Sigmoid colon (tissue), 7 donors: ENCODE results near the gene GSN. TPM values are rescaled to one million over a fixed set of nuclear protein-coding genes. Genes with fewer than 3 reads are reported as not detected.

Experiments
- DNase-seq: peaks from one replicate; pipeline ENCODE4 v3.0.0-alpha.2; 2019
- H3K27ac ChIP-seq, 4 donors: fragments of 200-600 bp; sonication (generic); one replicate each; pipeline ENCODE4 v1.5.1; 2016 to 2019; ENCODE audit warnings: mild to moderate bottlenecking in 1 of 4
- H3K27me3 ChIP-seq, 3 donors: fragments of 200-600 bp; sonication (generic); one replicate each; pipeline ENCODE4 v1.5.1; 2019; ENCODE audit warnings: mild to moderate bottlenecking in 1 of 3
- H3K36me3 ChIP-seq, 4 donors: fragments of 200-600 bp; sonication (generic); one replicate each; pipeline ENCODE4 v1.5.1; 2016 to 2019
- H3K4me1 ChIP-seq, 4 donors: fragments of 200-600 bp; sonication (generic); one replicate each; pipeline ENCODE4 v1.5.1; 2017 to 2019
- H3K4me3 ChIP-seq, 4 donors: fragments of 200-600 bp; sonication (generic); one replicate each; pipeline ENCODE4 v1.5.1; 2017 to 2019; ENCODE audit warnings: mild to moderate bottlenecking in 2 of 4, moderate library complexity in 1 of 4
- H3K9me3 ChIP-seq, 4 donors: fragments of 200-600 bp in 3 of 4; sonication (generic) in 3 of 4; one replicate each; pipeline versions ENCODE4 v1.5.1 to v1.6.1; 2013 to 2019
- EP300 ChIP-seq, 4 donors: sonication (generic); formaldehyde crosslinking; IDR thresholded peaks; one replicate each; pipeline ENCODE4 v1.6.1; 2017; ENCODE audit warnings: antibody characterized with exemption in 4 of 4
- POLR2A ChIP-seq, 2 donors: fragments of 450-650 bp; IDR thresholded peaks; one replicate each; pipeline ENCODE4 v1.6.1; 2016; ENCODE audit warnings: antibody characterized with exemption in 2 of 2, mild to moderate bottlenecking in 2 of 2, moderate library complexity in 2 of 2
- POLR2AphosphoS5 ChIP-seq, 4 donors: sonication (generic); formaldehyde crosslinking; IDR thresholded peaks; one replicate each; pipeline ENCODE4 v1.6.1; 2017; ENCODE audit warnings: antibody characterized with exemption in 4 of 4
- WGBS, 2 donors: extraction: QIAGEN DNeasy Blood & Tissue Kit; methylation state at CpG; one replicate each; pipeline ENCODE4 v1.1.7; 2013; 5-methylcytosine and 5-hydroxymethylcytosine counted together
- intact Hi-C: fragments of 100-400 bp; cut with DNase I; formaldehyde crosslinking; loops from one replicate; pipeline ENCODE4 v1.15.1; 2023
- polyA plus RNA-seq, 3 donors: library from polyadenylated mRNA; stranded (reverse); fragments of 200-250 nt; gene quantifications; one replicate each; pipeline ENCODE4 v1.2.3, GENCODE V29; 2013
- total RNA-seq, 4 donors: library from RNA; depleted of rRNA; stranded (reverse); fragments of >200 nt; gene quantifications; one replicate each; pipeline ENCODE4 v1.1.0, GENCODE V29; 2016
- TF ChIP-seq, protein P1 (sequence below), 4 experiments: fragments of 450-650 bp in 3 of 4; fragments of 200-600 bp in 1 of 4; IDR thresholded peaks; one replicate each; pipeline ENCODE4 v1.5.1; 2016 to 2019; ENCODE audit warnings: antibody characterized with exemption in 4 of 4, mild to moderate bottlenecking in 3 of 4, moderate library complexity in 2 of 4
- donor health status: healthy with polysubstance abuse.
- donor health status: Bipolar disorder and iron deficiency.
- donor health status: healthy.

GSN gene
- total and polyA plus RNA-seq, 7 donors = 333 to 2,826 (median 1,610) TPM

DNA sequence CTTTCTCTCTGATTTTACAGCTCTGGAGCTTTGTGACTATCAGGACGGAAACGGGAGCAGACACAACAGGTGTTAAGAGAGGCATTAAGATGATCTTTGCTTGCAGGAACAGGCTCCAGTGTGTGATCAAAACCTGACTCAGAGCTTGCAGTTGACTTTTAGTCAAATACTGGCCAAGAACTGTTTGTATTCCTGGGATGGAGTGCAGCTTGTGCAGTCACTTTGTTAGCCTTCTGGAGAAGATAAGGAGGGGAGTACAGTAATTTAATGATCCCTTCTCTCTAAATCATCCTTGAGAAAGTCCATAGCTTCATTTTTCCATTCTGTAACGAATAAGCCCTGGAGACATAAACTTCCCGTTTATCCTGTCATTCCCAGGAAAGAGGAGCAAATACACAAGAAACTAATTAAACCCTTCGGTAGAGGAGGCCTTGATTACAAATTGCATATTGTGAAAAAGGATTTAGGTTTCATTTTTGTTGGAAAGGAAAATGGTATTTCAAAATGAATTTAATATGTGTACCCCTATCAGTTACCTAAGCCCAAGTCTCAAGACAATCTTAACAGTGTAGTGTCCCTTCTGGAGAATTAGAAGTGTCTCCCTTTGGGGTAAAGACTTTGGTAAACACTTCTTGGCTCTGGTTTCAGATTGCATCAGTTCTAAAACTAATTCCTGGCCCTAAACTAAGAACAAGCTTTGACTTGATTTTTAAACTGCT, 105.2 kb downstream of the GSN start:
- peak; percentile 69 for DNase-seq
- 15 to 47% methylated on average over 5 of the region's 5 CpGs for WGBS, 2 donors
- no peak overlapping the region for H3K4me3 ChIP-seq
- intact Hi-C loops = loop anchor here (5.0 kb wide), 1 partner anchor 106 kb away; the partner anchor contains the start of gene GSN
- TF ChIP-seq POLR2AphosphoS5 (IDR thresholded peaks at IDR 0.05) (peak; percentile 50 to 85 (median 80)), POLR2A (IDR thresholded peaks at IDR 0.05) (no peak), EP300 (IDR thresholded peaks at IDR 0.05) (peak in 3 of 4 donors; percentile 60 to 73 (median 64))
- peaks cover 0 to under 1% (median 0%) of the 10 kb centered on the region in 4 donors for H3K9me3 ChIP-seq
- H3K4me1 ChIP-seq = peaks cover 0 to 59% (median 43%) of the 10 kb centered on the region in 4 donors
- no peaks in the 10 kb centered on the region for H3K27me3 ChIP-seq
- peak overlapping the region; percentile 91 to 99 (median 96) for H3K27ac ChIP-seq
- H3K36me3 ChIP-seq = no peaks in the 10 kb centered on the region

DNA sequence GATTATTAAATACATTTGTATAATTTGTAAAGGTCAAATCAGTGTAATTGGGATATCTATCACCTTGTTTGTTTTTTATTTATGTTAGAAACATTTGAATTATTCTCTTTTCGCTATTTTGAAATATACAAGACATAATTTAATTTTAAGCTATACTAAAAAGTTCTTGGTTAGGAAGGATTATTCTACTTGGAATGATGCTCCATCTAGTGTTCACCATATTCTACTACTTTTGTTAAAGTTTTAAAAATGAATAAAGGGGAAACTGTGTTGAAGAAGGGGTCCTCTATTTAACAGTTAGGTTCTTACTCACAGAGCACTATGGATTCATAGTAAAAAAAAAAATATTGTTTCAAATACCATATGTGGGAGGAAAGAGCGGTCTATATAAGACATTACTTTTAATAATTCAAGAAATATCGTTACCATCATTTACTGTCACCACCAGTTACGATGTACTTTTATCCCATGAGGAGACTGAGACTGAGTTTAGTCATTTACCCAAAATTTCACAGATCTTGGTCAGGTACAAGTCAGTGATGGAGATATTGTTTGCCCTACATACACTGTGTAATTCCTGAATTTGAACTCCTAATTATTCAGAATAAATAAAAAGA, 108.4 kb downstream of the GSN start:
- Histone ChIP-seq H3K9me3 (peaks cover 0 to 1% (median 0%) of the 10 kb centered on the region in 4 donors), H3K27ac (peak overlapping the region in 2 of 4 donors; percentile 96 to 99), H3K36me3 (no peaks in the 10 kb centered on the region), H3K4me3 (no peak overlapping the region), H3K27me3 (no peaks in the 10 kb centered on the region), H3K4me1 (peaks cover 0 to 49% (median 31%) of the 10 kb centered on the region in 4 donors)
- intact Hi-C loops = loop anchor here (2.0 kb wide), 1 partner anchor 164 kb away; no protein-coding TSS in a partner anchor
- DNase-seq = no peak
- TF ChIP-seq, protein P1, sequence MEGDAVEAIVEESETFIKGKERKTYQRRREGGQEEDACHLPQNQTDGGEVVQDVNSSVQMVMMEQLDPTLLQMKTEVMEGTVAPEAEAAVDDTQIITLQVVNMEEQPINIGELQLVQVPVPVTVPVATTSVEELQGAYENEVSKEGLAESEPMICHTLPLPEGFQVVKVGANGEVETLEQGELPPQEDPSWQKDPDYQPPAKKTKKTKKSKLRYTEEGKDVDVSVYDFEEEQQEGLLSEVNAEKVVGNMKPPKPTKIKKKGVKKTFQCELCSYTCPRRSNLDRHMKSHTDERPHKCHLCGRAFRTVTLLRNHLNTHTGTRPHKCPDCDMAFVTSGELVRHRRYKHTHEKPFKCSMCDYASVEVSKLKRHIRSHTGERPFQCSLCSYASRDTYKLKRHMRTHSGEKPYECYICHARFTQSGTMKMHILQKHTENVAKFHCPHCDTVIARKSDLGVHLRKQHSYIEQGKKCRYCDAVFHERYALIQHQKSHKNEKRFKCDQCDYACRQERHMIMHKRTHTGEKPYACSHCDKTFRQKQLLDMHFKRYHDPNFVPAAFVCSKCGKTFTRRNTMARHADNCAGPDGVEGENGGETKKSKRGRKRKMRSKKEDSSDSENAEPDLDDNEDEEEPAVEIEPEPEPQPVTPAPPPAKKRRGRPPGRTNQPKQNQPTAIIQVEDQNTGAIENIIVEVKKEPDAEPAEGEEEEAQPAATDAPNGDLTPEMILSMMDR (IDR thresholded peaks at IDR 0.05) = peak in 3 of 4 experiments; percentile 31 to 56 (median 40)
- no peak for TF ChIP-seq POLR2A (IDR thresholded peaks at IDR 0.05)
- no peak for TF ChIP-seq POLR2AphosphoS5 (IDR thresholded peaks at IDR 0.05)
- no peak for TF ChIP-seq EP300 (IDR thresholded peaks at IDR 0.05)
- 90 to 91% methylated on average over 4 of the region's 4 CpGs for WGBS, 2 donors

DNA sequence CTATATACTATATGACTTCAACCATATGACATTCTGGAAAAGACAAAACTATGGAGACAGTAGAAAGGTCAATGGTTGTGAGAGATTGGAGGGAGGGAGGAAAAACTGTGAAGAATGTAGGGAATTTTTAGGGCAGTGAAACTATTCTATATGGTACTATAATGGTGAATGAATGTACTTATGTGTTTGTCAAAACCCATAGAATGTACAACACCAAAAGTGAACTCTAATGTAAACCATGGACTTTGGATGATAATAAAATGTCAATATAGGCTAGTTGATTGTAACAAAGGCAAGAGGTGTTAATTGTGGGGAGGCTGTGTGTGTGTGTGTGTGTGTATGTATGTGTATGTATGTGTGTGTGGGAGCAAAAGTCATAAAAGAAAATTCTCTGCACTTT, 112.9 kb downstream of the GSN start:
- H3K4me3 ChIP-seq = no peak overlapping the region
- no peak for DNase-seq
- H3K27ac ChIP-seq = no peak overlapping the region
- no peaks in the 10 kb centered on the region for H3K36me3 ChIP-seq
- peaks cover 0 to 1% (median 0%) of the 10 kb centered on the region in 4 donors for H3K9me3 ChIP-seq
- intact Hi-C loops = no loop called here
- TF ChIP-seq POLR2A (IDR thresholded peaks at IDR 0.05) (no peak), POLR2AphosphoS5 (IDR thresholded peaks at IDR 0.05) (no peak), EP300 (IDR thresholded peaks at IDR 0.05) (no peak)
- TF ChIP-seq, protein P1 (IDR thresholded peaks at IDR 0.05) = no peak
- peaks cover 0 to 4% (median 0%) of the 10 kb centered on the region in 4 donors for H3K4me1 ChIP-seq
- no peaks in the 10 kb centered on the region for H3K27me3 ChIP-seq

Other genes with a start within 250 kb of the GSN start
- gene C5, start 217.9 kb upstream of the GSN start, total RNA-seq = 1 to 10 TPM; 4.6 to 6.4 (median 5.2) TPM
- 1 to 10 TPM in 1 of 3 donors, under 1 TPM in 2; under 0.01 to 1.7 (median 0.23) TPM for gene C5, start 217.9 kb upstream of the GSN start, polyA plus RNA-seq
- 10 to 100 TPM; 10.3 to 13.9 (median 12.5) TPM for gene CNTRL, start 193.2 kb upstream of the GSN start, total RNA-seq
- gene CNTRL, start 193.2 kb upstream of the GSN start, polyA plus RNA-seq = 10 to 100 TPM in 1 of 3 donors, 1 to 10 TPM in 2; 2.5 to 14.6 (median 3.0) TPM
- gene RAB14, start 66.3 kb upstream of the GSN start, total RNA-seq = 10 to 100 TPM; 28.2 to 33.2 (median 30.4) TPM
- 10 to 100 TPM; 42.6 to 61.7 (median 42.9) TPM for gene RAB14, start 66.3 kb upstream of the GSN start, polyA plus RNA-seq
- 100 to 1,000 TPM; 303 to 609 (median 321) TPM for gene STOM, start 102.1 kb downstream of the GSN start, total RNA-seq
- gene STOM, start 102.1 kb downstream of the GSN start, polyA plus RNA-seq = 100 to 1,000 TPM in 1 of 3 donors, 10 to 100 TPM in 2; 22.8 to 140 (median 44.6) TPM
- gene GGTA1, start 231.7 kb downstream of the GSN start, total RNA-seq = 10 to 100 TPM in 2 of 4 donors, 1 to 10 TPM in 2; 5.5 to 12.8 (median 8.7) TPM
- gene GGTA1, start 231.7 kb downstream of the GSN start, polyA plus RNA-seq = 10 to 100 TPM in 1 of 3 donors, 1 to 10 TPM in 2; 3.6 to 18.0 (median 5.1) TPM